ENCODE results near the gene RUNDC3A.

GRCh38 chr17:44351961-44352827 lies 43.8 kb downstream of the RUNDC3A start:
- no peak for TF ChIP-seq CTCF (IDR thresholded peaks at IDR 0.05)
- no peak for TF ChIP-seq POLR2A (IDR thresholded peaks at IDR 0.05)
- TF ChIP-seq POLR2AphosphoS5 (IDR thresholded peaks at IDR 0.05), result no peak
- no peak for TF ChIP-seq EP300 (IDR thresholded peaks at IDR 0.05)

All from gastroesophageal sphincter (tissue), 3 donors.